Left ventricle myocardium superior (tissue), 1 donor: ENCODE data around the gene CCDC149. TPM values are rescaled to one million over a fixed set of nuclear protein-coding genes. Genes with fewer than 3 reads are reported as not detected.

ENCODE experiments used
- ATAC-seq: fragments of 200-7000 bp; cut with Tn5 transposase; one replicate; pipeline ENCODE4 v1.9.1; 2020; ENCODE audit warnings: mild to moderate bottlenecking, moderate library complexity
- DNase-seq: peaks from one replicate; pipeline ENCODE4 v3.0.0-alpha.2; 2020
- intact Hi-C: fragments of 100-400 bp; cut with micrococcal nuclease; formaldehyde crosslinking; loops from one replicate; pipeline ENCODE4 v1.11.0; 2022
- total RNA-seq: library from RNA; stranded (reverse); fragmentation: NEBNext Ultra II Directional; extraction: Animal tissue kit (Norgen Biotek cat#: 25700); gene quantifications from one replicate; pipeline ENCODE4 v1.2.1, GENCODE V29; 2021
- donor health status: DM: no; HTN: yes; CAD: no; lungs with severe emphysema.

The CCDC149 gene
- total RNA-seq, 1 donor from 2014 or later: 13.2 TPM

GRCh38 chr4:24853142-24853541 is 59.7 kb downstream of the CCDC149 start:
- intact Hi-C loops: no loop called here
- ATAC-seq (no peak), DNase-seq (no peak)

- intact Hi-C loops: no loop called here
- DNase-seq (no peak), ATAC-seq (no peak)
These were observed 62.2 kb downstream of the CCDC149 start for GRCh38 chr4:24850674-24851073.

GRCh38 chr4:24849756-24850155 is 63.1 kb downstream of the CCDC149 start:
- DNase-seq (no peak), ATAC-seq (no peak)
- intact Hi-C loops: no loop called here

- intact Hi-C loops: no loop called here
These were observed 63.5 kb downstream of the CCDC149 start for GRCh38 chr4:24849351-24849750.

GRCh38 chr4:24846716-24847115 is 66.1 kb downstream of the CCDC149 start:
- intact Hi-C loops: no loop called here
- ATAC-seq (no peak), DNase-seq (no peak)

More at GRCh38 chr4:24849351-24849750, 63.5 kb downstream of the CCDC149 start:
- DNase-seq (no peak), ATAC-seq (no peak)

GRCh38 chr4:24845902-24846301 is 66.9 kb downstream of the CCDC149 start:
- ATAC-seq (no peak), DNase-seq (no peak)
- intact Hi-C loops: no loop called here

GRCh38 chr4:24845132-24845531 is 67.7 kb downstream of the CCDC149 start:
- no peak for ATAC-seq
- no peak for DNase-seq
- intact Hi-C loops: no loop called here

GRCh38 chr4:24843096-24843495 is 69.7 kb downstream of the CCDC149 start:
- intact Hi-C loops: no loop called here
- ATAC-seq (no peak), DNase-seq (no peak)

- DNase-seq (no peak), ATAC-seq (no peak)
- intact Hi-C loops: no loop called here
These were observed 70.5 kb downstream of the CCDC149 start for GRCh38 chr4:24842356-24842755.

- DNase-seq (no peak), ATAC-seq (no peak)
- intact Hi-C loops: no loop called here
These were observed 71.9 kb downstream of the CCDC149 start for GRCh38 chr4:24840826-24841543.

GRCh38 chr4:24840362-24840761 is 72.5 kb downstream of the CCDC149 start:
- intact Hi-C loops: no loop called here
- DNase-seq: no peak
- no peak for ATAC-seq

- no peak for DNase-seq
- intact Hi-C loops: no loop called here
- no peak for ATAC-seq
These were observed 75.1 kb downstream of the CCDC149 start for GRCh38 chr4:24837781-24838180.

GRCh38 chr4:24837336-24837735 is 75.5 kb downstream of the CCDC149 start:
- no peak for DNase-seq
- intact Hi-C loops: no loop called here
- no peak for ATAC-seq

- ATAC-seq (no peak), DNase-seq (no peak)
- intact Hi-C loops: no loop called here
These were observed 76.1 kb downstream of the CCDC149 start for GRCh38 chr4:24836661-24837242.

- intact Hi-C loops: no loop called here
- DNase-seq (no peak), ATAC-seq (no peak)
These were observed 77.1 kb downstream of the CCDC149 start for GRCh38 chr4:24835696-24836095.

- intact Hi-C loops: no loop called here
- ATAC-seq (no peak), DNase-seq (no peak)
These were observed 81.2 kb downstream of the CCDC149 start for GRCh38 chr4:24831637-24832036.

- DNase-seq: no peak
- no peak for ATAC-seq
- intact Hi-C loops: no loop called here
These were observed 88.1 kb downstream of the CCDC149 start for GRCh38 chr4:24824720-24825119.

GRCh38 chr4:24820541-24820940 is 92.3 kb downstream of the CCDC149 start:
- intact Hi-C loops: no loop called here
- ATAC-seq (no peak), DNase-seq (no peak)

- DNase-seq: no peak
- no peak for ATAC-seq
- intact Hi-C loops: no loop called here
These were observed 96.0 kb downstream of the CCDC149 start for GRCh38 chr4:24816797-24817196.

GRCh38 chr4:24813732-24814131 is 99.1 kb downstream of the CCDC149 start:
- intact Hi-C loops: no loop called here
- DNase-seq (no peak), ATAC-seq (no peak)
